H1 (cell line): ENCODE data around the gene S100A6. TPM values are rescaled to one million over a fixed set of nuclear protein-coding genes. Genes with fewer than 3 reads are reported as not detected.

Experiments
- CTCF ChIA-PET: fragments of 300-600 bp; sonication (Branson Sonifier 250); formaldehyde crosslinking; loops from one replicate; lab custom pipeline; 2021; ENCODE audit not compliant: partially characterized antibody; lab: Charles Lee
- POLR2A ChIA-PET: fragments of 300-600 bp; sonication (Branson Sonifier 250); formaldehyde crosslinking; loops from one replicate; lab custom pipeline; 2021; ENCODE audit warnings: inconsistent platforms; ENCODE audit not compliant: partially characterized antibody; lab: Charles Lee
- DNase-seq, 2 experiments: peaks; one replicate each; pipeline versions ENCODE4 v3.0.0 to v3.0.0-alpha.2; 2010 to 2022; ENCODE audit warnings: low spot score in 2 of 2, low read depth in 1 of 2, mixed read lengths in 1 of 2
- FAIRE-seq: peaks from 2 replicates; lab custom pipeline; 2011; peaks lifted over from hg19 to GRCh38; lab: Jason Lieb, UNC
- H2AFZ ChIP-seq: 2 replicates; pipeline ENCODE4 v1.8.1; 2012; ENCODE audit warnings: low read length, inconsistent platforms
- H2AK5ac ChIP-seq: 2 replicates; pipeline ENCODE4 v1.6.1; 2013; ENCODE audit warnings: low read depth, low read length
- H2BK120ac ChIP-seq: replicated peaks from 2 replicates; pipeline ENCODE3; 2013; ENCODE audit warnings: low read depth, low read length, inconsistent platforms
- H2BK12ac ChIP-seq: 2 replicates; pipeline ENCODE4 v1.6.1; 2013; ENCODE audit warnings: low read depth, low read length
- H2BK15ac ChIP-seq: 2 replicates; pipeline ENCODE4 v1.6.1; 2013; ENCODE audit warnings: low read length
- H2BK20ac ChIP-seq: 2 replicates; pipeline ENCODE4 v1.6.1; 2013; ENCODE audit warnings: low read length
- H2BK5ac ChIP-seq: 2 replicates; pipeline ENCODE4 v1.6.1; 2013; ENCODE audit warnings: low read depth, low read length
- H3K14ac ChIP-seq: 2 replicates; pipeline ENCODE4 v1.6.1; 2013; ENCODE audit warnings: inconsistent platforms; ENCODE audit not compliant: insufficient read length
- H3K18ac ChIP-seq: 2 replicates; pipeline ENCODE4 v1.6.1; 2013; ENCODE audit warnings: low read length; ENCODE audit errors: extremely low read depth
- H3K23ac ChIP-seq: 2 replicates; pipeline ENCODE4 v1.6.1; 2013; ENCODE audit warnings: inconsistent platforms; ENCODE audit not compliant: insufficient read length
- H3K23me2 ChIP-seq: 2 replicates; pipeline ENCODE4 v1.6.1; 2013; ENCODE audit warnings: low read depth, low read length
- H3K27ac ChIP-seq: 2 replicates; pipeline ENCODE4 v1.6.1; 2011; ENCODE audit warnings: low read depth, low read length, inconsistent platforms
- H3K27me3 ChIP-seq, 4 experiments: replicated peaks in 1 of 4; 1 replicate in 1 of 4; 2 replicates in 3 of 4; pipeline versions ENCODE4 v1.6.1 to v1.8.1; 2011 to 2013; ENCODE audit warnings: low read length in 3 of 4, mild to moderate bottlenecking in 3 of 4, inconsistent platforms in 2 of 4, mixed read lengths in 2 of 4, moderate library complexity in 1 of 4; ENCODE audit not compliant: control insufficient read depth in 3 of 4, insufficient read depth in 3 of 4; ENCODE audit errors: extremely low read depth in 1 of 4
- H3K36me3 ChIP-seq, 4 experiments: 2 replicates each; pipeline versions ENCODE4 v1.6.1 to v1.8.1; 2011 to 2013; ENCODE audit warnings: mild to moderate bottlenecking in 4 of 4, low read length in 3 of 4, moderate library complexity in 2 of 4, control low read depth in 1 of 4, inconsistent platforms in 1 of 4; ENCODE audit not compliant: insufficient read depth in 4 of 4, control insufficient read depth in 2 of 4
- H3K4ac ChIP-seq: replicated peaks from 2 replicates; pipeline ENCODE3; 2013; ENCODE audit warnings: low read length, low read depth, mixed read lengths, inconsistent platforms; ENCODE audit not compliant: insufficient read length
- H3K4me1 ChIP-seq, 4 experiments: replicated peaks in 1 of 4; 1 replicate in 1 of 4; 2 replicates in 3 of 4; pipeline versions ENCODE4 v1.6.1 to v1.8.1; 2011 to 2013; ENCODE audit warnings: low read length in 3 of 4, inconsistent platforms in 2 of 4, mixed read lengths in 1 of 4; ENCODE audit not compliant: insufficient read depth in 4 of 4, control insufficient read depth in 3 of 4
- H3K4me2 ChIP-seq, 2 experiments: 2 replicates each; pipeline versions ENCODE4 v1.6.1 to v1.8.1; 2011 to 2013; ENCODE audit warnings: low read depth in 2 of 2, low read length in 2 of 2, control low read depth in 1 of 2, inconsistent platforms in 1 of 2, mild to moderate bottlenecking in 1 of 2; ENCODE audit not compliant: insufficient read depth in 1 of 2
- H3K4me3 ChIP-seq, 4 experiments: fragments of 200-600, 300-600 bp in 1 of 4; sonication (generic), shearing (Covaris generic), sonication (Bioruptor Twin) in 1 of 4; 2 replicates each; pipeline versions ENCODE4 v1.5.1 to v1.8.1; 2011 to 2016; ENCODE audit warnings: low read length in 4 of 4, low read depth in 3 of 4, control low read depth in 2 of 4, inconsistent platforms in 2 of 4, mild to moderate bottlenecking in 2 of 4, mixed read lengths in 1 of 4, moderate library complexity in 1 of 4; ENCODE audit not compliant: insufficient read depth in 2 of 4; ENCODE audit errors: extremely low read depth in 1 of 4
- H3K56ac ChIP-seq: replicated peaks from 2 replicates; pipeline ENCODE3; 2013; ENCODE audit warnings: low read depth, mild to moderate bottlenecking, mixed read lengths, low read length, inconsistent platforms; ENCODE audit not compliant: insufficient read length
- H3K79me1 ChIP-seq: 2 replicates; pipeline ENCODE4 v1.6.1; 2013; ENCODE audit warnings: low read depth, low read length, control low read depth
- H3K79me2 ChIP-seq, 2 experiments: 2 replicates each; pipeline versions ENCODE4 v1.6.1 to v1.8.1; 2012 to 2013; ENCODE audit warnings: low read length in 2 of 2, mild to moderate bottlenecking in 2 of 2, inconsistent platforms in 1 of 2; ENCODE audit not compliant: insufficient read depth in 2 of 2, control insufficient read depth in 1 of 2
- H3K9ac ChIP-seq, 4 experiments: replicated peaks in 1 of 4; 1 replicate in 1 of 4; 2 replicates in 3 of 4; pipeline versions ENCODE4 v1.6.1 to v1.8.1; 2011 to 2013; ENCODE audit warnings: low read depth in 3 of 4, low read length in 3 of 4, control low read depth in 2 of 4, mild to moderate bottlenecking in 2 of 4, moderate library complexity in 2 of 4, inconsistent platforms in 1 of 4; ENCODE audit errors: extremely low read depth in 1 of 4
- H3K9me3 ChIP-seq, 2 experiments: 2 replicates each; pipeline versions ENCODE4 v1.6.1 to v1.8.1; 2012 to 2013; ENCODE audit warnings: mild to moderate bottlenecking in 2 of 2, moderate library complexity in 2 of 2, control low read depth in 1 of 2, inconsistent platforms in 1 of 2, low read depth in 1 of 2, low read length in 1 of 2, mixed read lengths in 1 of 2; ENCODE audit not compliant: insufficient read depth in 2 of 2
- H4K20me1 ChIP-seq, 2 experiments: replicated peaks in 1 of 2; 2 replicates each; pipeline versions ENCODE3 to v1.8.1; 2011 to 2013; ENCODE audit warnings: inconsistent platforms in 2 of 2, low read length in 2 of 2, mild to moderate bottlenecking in 1 of 2; ENCODE audit not compliant: insufficient read depth in 2 of 2, control insufficient read depth in 1 of 2
- H4K5ac ChIP-seq: 2 replicates; pipeline ENCODE4 v1.6.1; 2013; ENCODE audit warnings: low read length, low read depth, mixed read lengths, inconsistent platforms; ENCODE audit not compliant: insufficient read length
- H4K8ac ChIP-seq: 2 replicates; pipeline ENCODE4 v1.8.0; 2013; ENCODE audit warnings: mild to moderate bottlenecking, moderate library complexity, low read length, inconsistent platforms; ENCODE audit not compliant: insufficient read depth; ENCODE audit errors: extremely low read depth
- H4K91ac ChIP-seq: replicated peaks from 2 replicates; pipeline ENCODE3; 2013; ENCODE audit warnings: low read length, mixed read lengths, inconsistent platforms; ENCODE audit not compliant: insufficient read length
- JUN ChIP-seq: IDR thresholded peaks from 2 replicates; pipeline ENCODE4 v1.6.1; 2011; ENCODE audit warnings: low read depth, mild to moderate bottlenecking, improper control_type of control experiment, low read length
- KDM1A ChIP-seq: fragments of 200-600, 300-600 bp; sonication (generic); IDR thresholded peaks from 2 replicates; pipeline ENCODE4 v1.7.1; 2016; ENCODE audit warnings: mild to moderate bottlenecking, low read length, borderline replicate concordance
- RAD21 ChIP-seq, 2 experiments: IDR thresholded peaks in 1 of 2; conservative IDR thresholded peaks in 1 of 2; 2 replicates each; pipeline ENCODE4 v1.6.1; 2011; ENCODE audit warnings: low read depth in 2 of 2, low read length in 2 of 2, improper control_type of control experiment in 1 of 2, inconsistent platforms in 1 of 2, mild to moderate bottlenecking in 1 of 2, moderate library complexity in 1 of 2
- SAP30 ChIP-seq: fragments of 300-600 bp; sonication (generic); IDR thresholded peaks from 2 replicates; pipeline ENCODE4 v1.7.1; 2012; ENCODE audit warnings: low read length, moderate library complexity, mild to moderate bottlenecking, inconsistent platforms; ENCODE audit not compliant: insufficient read depth, insufficient replicate concordance
- SIN3A ChIP-seq, 2 experiments: IDR thresholded peaks in 1 of 2; conservative IDR thresholded peaks in 1 of 2; 2 replicates each; pipeline ENCODE4 v1.6.1; 2011 to 2012; ENCODE audit warnings: low read length in 2 of 2, improper control_type of control experiment in 1 of 2, low read depth in 1 of 2, mild to moderate bottlenecking in 1 of 2
- SP1 ChIP-seq: IDR thresholded peaks from 2 replicates; pipeline ENCODE4 v1.6.1; 2011; ENCODE audit warnings: low read depth, low read length
- SRF ChIP-seq: IDR thresholded peaks from 2 replicates; pipeline ENCODE4 v1.6.1; 2011; ENCODE audit warnings: mild to moderate bottlenecking, low read depth, low read length, moderate library complexity
- TAF1 ChIP-seq: IDR thresholded peaks from 2 replicates; pipeline ENCODE4 v1.6.1; 2011; ENCODE audit warnings: mild to moderate bottlenecking, low read depth, low read length
- YY1 ChIP-seq: IDR thresholded peaks from 2 replicates; pipeline ENCODE4 v1.6.1; 2011; ENCODE audit warnings: low read depth, mild to moderate bottlenecking, low read length
- WGBS, 2 experiments: shearing (Covaris generic) in 1 of 2; methylation state at CpG; one replicate each; pipeline versions ENCODE4 v1.1.6 to v1.1.7; 2013 to 2015; ENCODE audit warnings: low lambda C conversion rate in 2 of 2, mixed read lengths in 2 of 2, inconsistent platforms in 1 of 2, low coverage in 1 of 2, missing lambda C conversion rate in 1 of 2; ENCODE audit not compliant: insufficient replicate concordance in 2 of 2, insufficient coverage in 1 of 2, insufficient read length in 1 of 2; ENCODE audit errors: extremely low coverage in 1 of 2, missing lambda C conversion rate in 1 of 2; 5-methylcytosine and 5-hydroxymethylcytosine counted together
- polyA plus RNA-seq, 7 experiments: library from polyadenylated mRNA; depleted of rRNA in 3 of 7; stranded (reverse) in 5 of 7; unstranded in 2 of 7; fragments of >200 nt in 5 of 7; fragments of 200-250 nt in 2 of 7; gene quantifications; 1 replicate in 5 of 7; 2 replicates in 1 of 7; 4 replicates in 1 of 7; pipeline versions ENCODE4 v1.2.1 to v1.2.3, GENCODE V29; 2011 to 2013; ENCODE audit warnings: missing spikeins in 2 of 7, mixed read lengths in 2 of 7
- total RNA-seq: library from RNA; stranded (reverse); fragmentation: NEBNext Ultra II Directional; extraction: Animal tissue kit (Norgen Biotek cat#: 25700); gene quantifications from 2 replicates; pipeline ENCODE4 v1.2.1, GENCODE V29; 2021

The S100A6 gene
- total and polyA plus RNA-seq, 2 of the 8 experiments (the other 6 are each of a cell fraction or from before 2014, with no cell fraction given) = 11.1 to 63.0 TPM

- no peak for DNase-seq
- no peaks in the 10 kb centered on the region for H3K36me3 ChIP-seq
- H4K91ac ChIP-seq = no peak overlapping the region
- no peak overlapping the region for H2BK15ac ChIP-seq
- 84% methylated on average over 7 of the region's 7 CpGs; no CpG with 5 or more reads in 1 of the 2 experiments for WGBS, 2 experiments
- 0 out of 2 replicates have a peak overlapping the region, but pooled peaks have one; percentile 23 for H2BK12ac ChIP-seq
- no peak overlapping the region for H3K4ac ChIP-seq
- H3K23ac ChIP-seq = no peak overlapping the region
- no peak overlapping the region for H4K8ac ChIP-seq
- H2BK20ac ChIP-seq = no peak overlapping the region
- no peak overlapping the region for H2BK120ac ChIP-seq
- ChIA-PET POLR2A (interaction anchor here (1.0 to 3.3 kb wide), 7 partner anchors 11 to 128 kb away, joined by 3 to 17 read pairs (median 8); partner anchors contain the start of genes CHTOP and S100A13), CTCF (interaction anchor here (0.9 to 10.2 kb wide), 25 partner anchors 9 to 182 kb away, joined by 3 to 165 read pairs (median 9); partner anchors contain the start of genes S100A1, S100A13, S100A14 and S100A16)
- H3K9me3 ChIP-seq = no peaks in the 10 kb centered on the region
- H3K18ac ChIP-seq = no peak overlapping the region
- H3K4me2 ChIP-seq = peak overlapping the region in 1 of 2 experiments; percentile 60; a peak in 1 of 4 replicates
- no peak overlapping the region for H3K56ac ChIP-seq
- peaks cover 2% of the 10 kb centered on the region for H3K23me2 ChIP-seq
- H3K27ac ChIP-seq = no peak overlapping the region
- H3K27me3 ChIP-seq = peaks cover 0 to 19% (median 6%) of the 10 kb centered on the region in 4 experiments; a peak in 5 of 7 replicates
- no peak overlapping the region for H2AFZ ChIP-seq
- no peak overlapping the region for H2BK5ac ChIP-seq
- no peaks in the 10 kb centered on the region for H3K79me1 ChIP-seq
- TF ChIP-seq SAP30 (no peak), YY1 (no peak), TAF1 (no peak), KDM1A (no peak), RAD21 (IDR thresholded peaks at IDR 0.05 in 1 of 2, conservative IDR thresholded peaks at IDR 0.05 in 1 of 2; ENCODE audit: low read depth in 2 of 2, low read length in 2 of 2) (no peak), SRF (no peak), SIN3A (conservative IDR thresholded peaks at IDR 0.05 in 1 of 2, IDR thresholded peaks at IDR 0.05 in 1 of 2; ENCODE audit: low read depth in 1 of 2, low read length in 2 of 2) (peak in 1 of 2 experiments; percentile 48; a peak in 1 of 4 replicates), SP1 (peak; percentile 46; the same call in 1 of the 2 replicates), JUN (no peak)
- peaks cover 15 to 38% (median 24%) of the 10 kb centered on the region in 4 experiments for H3K4me1 ChIP-seq
- no peak overlapping the region for H3K14ac ChIP-seq
- H4K5ac ChIP-seq = no peak overlapping the region
- no peaks in the 10 kb centered on the region for H3K79me2 ChIP-seq
- peak overlapping the region; percentile 3; the same call in 1 of the 2 replicates for H2AK5ac ChIP-seq
- no peak overlapping the region for H3K4me3 ChIP-seq
- FAIRE-seq = no peak
- H4K20me1 ChIP-seq = no peaks in the 10 kb centered on the region
- H3K9ac ChIP-seq = no peak overlapping the region
These were observed 1.4 kb downstream of the S100A6 start for GRCh38 chr1:153534226-153534924.
